ENCODE measurements around the gene AUTS2.
"Not testable (repeated sequence)": the region's sequence is repeated elsewhere in the genome, so short reads cannot be mapped to it uniquely, and the experiment has no call there.

Gene AUTS2

DNA sequence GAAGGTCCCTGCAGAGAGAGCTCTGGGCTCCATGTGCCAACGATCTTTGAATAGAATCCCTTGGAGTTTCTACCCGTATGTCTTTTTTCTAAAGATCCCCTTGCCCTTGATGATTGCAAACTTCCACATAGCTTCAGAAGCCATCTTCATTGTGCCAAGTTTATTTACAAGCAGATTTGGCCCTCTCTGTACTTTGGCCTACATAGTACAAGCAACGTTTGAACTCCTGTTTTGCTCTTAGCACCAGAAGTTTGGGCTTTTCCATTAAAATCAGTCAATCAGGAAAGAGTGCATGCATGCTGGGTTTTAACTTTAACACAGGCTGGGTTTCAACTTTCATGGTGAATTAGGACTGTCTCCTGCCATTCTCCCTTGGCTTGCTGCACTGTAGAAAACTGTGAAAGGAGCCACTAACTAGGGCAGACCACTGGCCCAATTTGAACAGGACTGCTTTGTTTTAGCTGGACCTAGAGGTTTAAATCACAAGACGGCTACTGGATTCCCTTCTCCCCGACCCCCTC is 976.1 kb downstream of the AUTS2 start:
- DNase-seq (ENCODE audit: low read depth in 3 of 3), result no peak

DNA sequence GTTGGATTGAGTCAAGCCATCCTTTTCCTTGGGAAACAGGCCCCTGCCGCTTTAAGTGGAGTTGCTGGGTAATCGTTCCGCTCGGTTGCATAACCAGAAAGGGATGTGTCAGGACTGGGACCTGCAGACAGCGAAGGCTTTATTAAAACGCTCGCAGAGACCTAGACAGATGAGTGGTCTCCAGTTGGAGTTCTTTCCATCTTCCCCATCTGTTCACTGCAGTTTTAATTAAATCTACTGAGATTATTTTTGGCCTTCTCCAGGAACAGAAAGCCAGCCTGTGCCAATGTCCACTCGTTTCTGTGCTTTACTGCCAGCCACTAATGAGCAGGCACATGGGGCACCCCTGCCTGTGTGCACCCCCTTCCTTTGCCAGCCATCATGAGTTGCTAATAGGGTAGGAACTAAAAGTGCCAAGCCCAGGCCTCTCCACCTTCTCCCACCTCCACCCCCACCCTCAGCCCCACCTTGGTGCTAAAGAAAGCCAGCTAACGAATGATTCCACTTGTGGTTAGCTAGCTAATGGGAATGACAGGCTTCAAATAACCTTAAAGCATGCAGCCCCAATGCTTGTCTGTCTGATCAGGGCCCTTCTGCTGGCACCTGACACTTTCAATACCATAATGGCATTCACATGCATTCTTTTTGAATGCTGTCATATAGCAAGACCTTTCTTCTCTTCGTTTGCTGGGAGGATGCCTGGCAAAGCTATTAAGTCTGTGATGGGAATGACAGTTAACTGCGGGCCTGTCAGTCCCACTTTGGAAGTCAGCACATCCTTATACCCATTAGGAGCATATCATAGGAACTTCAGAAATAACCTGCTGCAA is 976.9 kb downstream of the AUTS2 start:
- DNase-seq (ENCODE audit: low read depth in 3 of 3), result no peak

DNA sequence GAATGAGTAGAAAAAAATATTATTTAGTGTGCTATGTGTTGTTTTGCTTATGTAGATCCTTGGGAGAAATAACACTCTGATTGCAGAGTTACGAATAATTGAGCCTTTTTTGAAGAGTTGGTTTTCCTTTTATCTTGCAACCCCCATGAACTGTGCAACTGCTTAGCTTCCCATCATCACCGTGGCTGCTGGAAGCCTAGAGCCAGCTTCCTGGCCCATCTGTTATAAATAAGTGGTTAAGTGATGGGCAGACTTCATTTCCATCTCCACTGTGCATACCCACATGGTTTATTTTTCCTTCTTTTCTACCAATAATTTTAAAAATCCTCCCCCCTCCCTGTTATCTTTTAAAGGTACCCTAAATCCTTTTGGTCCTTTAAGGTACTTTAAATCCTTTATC is 978.8 kb downstream of the AUTS2 start:
- no peak for DNase-seq (ENCODE audit: low read depth in 3 of 3)

- no peak for DNase-seq (ENCODE audit: low read depth in 3 of 3)
Observed at GRCh38 chr7:70578131-70578530, 979.9 kb downstream of the AUTS2 start.

DNA sequence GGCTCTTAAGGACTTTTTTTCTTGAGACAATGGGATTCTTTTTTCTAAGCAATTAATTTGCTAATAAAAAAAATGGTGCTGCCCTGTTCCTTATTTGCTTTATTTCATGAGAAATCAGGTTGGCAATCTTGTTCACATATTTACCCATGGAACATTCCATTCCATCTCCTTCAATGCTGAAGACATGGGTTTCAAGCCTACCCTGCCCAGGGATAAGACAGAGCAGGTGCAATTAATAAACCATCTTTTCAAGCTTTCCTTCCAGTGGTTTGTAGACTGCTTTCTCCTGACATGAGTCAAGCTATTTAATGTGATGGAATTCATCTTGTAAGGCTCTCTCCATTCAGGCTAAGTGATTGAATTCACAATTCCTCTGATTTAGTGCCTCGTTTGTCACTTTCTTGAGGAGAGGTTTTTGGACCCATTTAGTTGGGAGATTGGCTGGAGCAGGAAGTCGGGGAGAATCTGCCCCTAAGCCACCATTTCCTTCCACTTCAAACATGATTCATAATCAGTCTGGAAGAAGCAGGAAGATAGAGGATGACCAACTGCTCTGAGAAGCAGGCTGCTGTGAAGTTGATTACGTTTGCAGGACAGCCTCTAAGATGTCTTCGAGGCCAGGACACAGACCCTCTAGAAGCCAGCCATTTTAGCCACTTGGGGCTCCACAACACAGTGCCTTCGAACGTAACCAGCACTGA is 981.3 kb downstream of the AUTS2 start:
- DNase-seq (ENCODE audit: low read depth in 3 of 3), result no peak

GRCh38 chr7:70580161-70580560 is 981.9 kb downstream of the AUTS2 start:
- no peak for DNase-seq (ENCODE audit: low read depth in 3 of 3)

DNA sequence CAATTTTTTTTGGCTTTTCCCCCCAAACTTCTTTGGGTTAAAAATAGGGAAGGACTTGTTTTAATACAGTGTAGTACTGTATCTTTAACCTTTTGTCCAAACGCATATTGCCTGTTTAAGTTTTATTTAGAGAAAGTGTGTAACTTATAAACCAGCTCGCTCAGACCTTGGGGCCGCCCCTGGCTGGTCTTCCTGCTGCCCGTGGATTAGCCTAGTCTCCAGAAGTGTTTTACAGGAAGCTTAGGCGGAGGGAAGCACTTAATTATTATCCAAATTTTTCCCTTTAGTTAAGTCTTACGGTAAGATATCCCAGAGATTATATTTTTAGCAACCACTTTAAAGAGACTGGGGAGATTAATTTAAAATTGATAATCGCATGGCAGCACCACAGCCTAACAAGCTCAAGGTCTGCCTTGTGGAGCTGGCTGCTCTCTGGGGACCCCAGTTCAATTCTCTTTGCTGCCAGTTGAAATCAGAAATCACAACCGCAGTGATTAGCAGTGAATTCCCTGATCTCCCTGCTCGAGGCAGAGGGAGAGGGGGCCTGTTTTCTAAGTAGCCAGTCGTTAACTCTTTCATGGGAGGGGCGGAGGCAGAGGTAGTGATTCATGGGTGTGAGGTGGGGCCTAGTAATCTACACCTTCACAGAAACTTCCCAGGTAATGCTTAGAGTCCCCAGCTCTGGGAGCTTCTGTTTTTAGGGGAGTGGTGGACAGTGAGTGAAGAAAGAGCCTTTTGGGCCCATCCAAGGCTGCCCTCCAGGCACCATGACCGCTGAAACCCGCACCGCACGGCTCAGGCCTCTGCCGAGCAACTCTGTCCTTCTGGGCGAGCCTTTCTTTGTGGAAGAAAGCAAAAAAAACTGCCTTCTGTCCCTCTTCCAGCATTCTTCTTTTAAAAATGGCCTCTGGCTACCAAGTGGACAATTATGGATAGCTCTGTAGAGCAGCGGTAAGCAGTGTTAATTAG is 984.9 kb downstream of the AUTS2 start:
- DNase-seq (ENCODE audit: low read depth in 3 of 3), result no peak

DNA sequence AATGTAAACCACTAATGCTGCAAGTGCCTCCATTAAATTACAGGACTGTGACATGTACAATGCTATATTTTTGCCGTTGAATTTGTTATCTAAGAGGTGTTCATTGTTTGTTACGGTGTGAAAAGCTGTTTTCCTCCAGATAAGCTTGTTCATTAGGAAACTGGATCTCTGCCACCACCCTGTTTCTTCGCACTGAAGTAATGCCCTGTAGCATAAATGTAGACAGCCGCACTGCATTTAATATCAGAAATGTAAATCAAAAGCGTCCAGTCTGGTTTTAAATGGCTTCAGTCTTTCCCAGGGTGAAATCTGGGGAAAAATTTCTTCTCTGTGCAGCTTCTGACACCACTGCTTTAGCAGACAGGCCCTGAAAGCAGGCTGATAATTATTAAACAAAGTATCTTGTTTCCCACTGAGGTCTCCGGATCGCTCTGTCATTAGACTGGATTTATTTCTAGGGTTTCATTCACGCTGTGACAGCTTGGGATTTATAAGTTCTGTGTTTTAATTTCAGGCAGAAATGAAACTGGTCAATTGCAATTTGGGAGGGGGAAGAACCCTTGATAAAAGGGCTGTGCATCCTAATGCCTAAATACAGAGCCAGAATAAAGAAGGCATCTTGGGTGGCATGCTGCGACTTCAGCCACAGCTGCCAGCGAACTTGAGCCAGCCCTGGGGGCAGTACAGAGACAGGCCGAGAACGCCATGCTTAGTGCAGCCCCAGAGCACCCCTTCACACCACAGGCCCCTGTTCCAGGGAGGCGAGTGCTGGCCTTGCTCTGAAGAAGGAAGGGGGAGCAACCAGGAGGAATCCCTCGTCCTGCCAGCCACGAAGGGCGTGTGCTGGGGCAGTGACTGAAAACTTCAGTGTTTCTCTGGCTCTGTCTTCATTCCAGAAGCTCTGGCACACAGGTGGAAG is 985.9 kb downstream of the AUTS2 start:
- no peak for DNase-seq (ENCODE audit: low read depth in 3 of 3)

DNA sequence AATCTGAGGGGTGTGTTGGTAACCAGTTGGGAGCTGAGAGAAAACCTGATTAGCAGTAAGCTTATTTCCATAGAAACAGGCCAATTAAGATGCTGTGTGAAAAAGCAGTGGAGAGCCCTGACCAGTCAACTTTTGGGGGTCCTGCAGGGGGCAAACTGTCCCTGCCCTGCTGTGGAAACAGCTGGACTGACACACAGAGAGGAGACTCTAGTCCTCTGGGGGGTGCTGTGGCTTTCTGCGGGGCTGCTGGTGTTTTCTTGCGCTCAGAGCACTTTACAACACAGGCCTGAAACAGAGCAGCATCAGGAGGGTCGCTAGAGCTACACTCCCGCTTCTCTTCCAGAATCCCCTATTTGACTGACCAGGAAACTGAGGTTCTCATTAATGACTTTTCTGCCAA is 986.8 kb downstream of the AUTS2 start:
- no peak for DNase-seq (ENCODE audit: low read depth in 3 of 3)

DNA sequence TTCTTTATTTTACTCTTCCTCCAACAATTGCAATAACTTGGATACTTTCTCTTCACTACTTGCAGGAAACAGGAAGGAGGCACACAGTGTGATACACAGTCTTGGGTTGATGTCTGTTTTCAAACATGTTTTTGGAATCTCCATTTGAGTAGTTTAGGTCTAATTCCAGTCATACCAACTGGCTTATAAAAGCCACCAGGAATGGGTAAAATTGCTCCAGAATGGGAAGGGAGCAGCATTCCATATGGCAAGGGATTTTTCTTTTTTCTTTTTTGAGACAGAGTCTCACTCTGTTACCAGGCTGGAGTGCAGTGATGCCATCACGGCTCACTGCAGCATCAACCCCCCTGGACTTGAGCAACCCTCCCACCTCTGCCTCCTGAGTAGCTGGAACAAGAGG is 988.5 kb downstream of the AUTS2 start:
- no peak for DNase-seq (ENCODE audit: low read depth in 3 of 3)

DNA sequence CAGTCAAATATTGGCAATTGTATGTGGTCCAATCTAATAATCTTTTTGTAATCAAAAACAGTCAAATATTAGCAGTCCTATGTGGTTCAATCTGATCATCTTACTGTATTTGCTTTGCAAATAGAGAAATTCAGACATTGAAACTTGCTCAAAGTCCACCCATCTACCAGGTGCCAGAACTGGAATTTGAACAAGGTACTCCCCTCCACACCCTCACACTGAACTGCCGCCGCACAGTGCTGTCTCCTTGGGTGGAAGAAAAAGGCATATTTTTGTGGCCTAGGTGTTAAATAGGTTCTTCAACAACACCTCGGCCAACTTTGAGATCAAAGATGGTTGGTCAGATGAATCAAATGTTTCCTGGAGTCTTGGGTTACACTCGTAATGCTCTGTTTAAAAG is 989.5 kb downstream of the AUTS2 start:
- DNase-seq (ENCODE audit: low read depth in 3 of 3), result no peak

DNA sequence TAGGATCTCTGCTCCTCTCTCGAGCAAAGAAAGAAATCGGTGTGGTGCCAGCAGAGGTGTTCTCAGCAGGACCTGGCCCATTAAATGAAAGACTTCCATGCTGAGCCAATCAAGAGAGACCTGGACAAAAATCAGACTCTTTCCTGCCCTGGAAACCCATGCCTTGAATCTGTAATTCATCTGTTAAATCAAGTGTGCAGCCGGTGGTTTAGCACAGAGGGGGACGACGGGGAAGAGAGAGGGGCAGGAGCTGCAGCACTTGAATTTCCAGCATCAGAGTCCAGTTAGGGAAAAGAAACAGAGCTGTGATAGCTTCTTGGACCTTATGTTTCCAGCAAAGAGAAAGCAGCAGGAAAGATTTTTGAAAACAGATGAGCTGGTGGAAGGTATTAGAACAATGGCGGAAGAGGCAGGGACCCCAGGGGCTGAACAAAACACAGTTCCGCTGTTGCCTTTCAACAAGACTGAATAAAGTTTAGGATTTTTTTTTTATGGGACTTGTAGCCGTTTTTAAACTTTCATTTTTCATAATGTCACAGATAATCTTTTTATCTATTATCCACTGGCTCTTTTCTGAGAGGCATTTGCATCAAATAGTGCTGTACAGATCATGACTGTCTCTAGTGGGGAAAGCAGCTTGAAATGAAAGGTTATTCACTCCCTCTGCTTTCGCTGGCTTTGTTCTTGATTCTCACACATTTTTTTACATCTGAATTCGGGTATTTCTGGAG is 990.1 kb downstream of the AUTS2 start:
- no peak for DNase-seq (ENCODE audit: low read depth in 3 of 3)

DNA sequence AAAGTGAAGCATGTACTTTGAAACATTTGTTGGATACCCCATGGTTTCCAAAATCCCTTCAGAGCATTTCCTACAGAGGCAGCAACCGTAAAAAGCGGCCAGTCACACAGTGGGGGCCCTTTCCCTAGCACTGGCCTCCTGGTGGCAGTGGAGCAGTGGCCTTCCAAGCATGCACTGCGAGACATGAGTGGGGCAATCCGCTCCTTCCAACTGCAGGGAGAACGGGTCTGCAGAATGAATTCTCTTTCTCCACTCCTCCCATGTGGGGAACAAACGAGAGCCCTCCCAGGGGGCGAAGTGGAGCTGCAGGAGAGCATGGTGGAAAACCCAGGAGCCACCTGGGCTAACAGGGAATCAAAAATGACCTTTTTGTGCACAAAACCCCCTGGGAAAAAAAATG is 990.7 kb downstream of the AUTS2 start:
- DNase-seq (ENCODE audit: low read depth in 3 of 3), result no peak

GRCh38 chr7:70589590-70589989 is 991.3 kb downstream of the AUTS2 start:
- no peak for DNase-seq (ENCODE audit: low read depth in 3 of 3)

- no peak for DNase-seq (ENCODE audit: low read depth in 3 of 3)
Observed at GRCh38 chr7:70590126-70590854, 992.0 kb downstream of the AUTS2 start.

- DNase-seq (ENCODE audit: low read depth in 3 of 3), result no peak
Observed at GRCh38 chr7:70591643-70592042, 993.4 kb downstream of the AUTS2 start.

DNA sequence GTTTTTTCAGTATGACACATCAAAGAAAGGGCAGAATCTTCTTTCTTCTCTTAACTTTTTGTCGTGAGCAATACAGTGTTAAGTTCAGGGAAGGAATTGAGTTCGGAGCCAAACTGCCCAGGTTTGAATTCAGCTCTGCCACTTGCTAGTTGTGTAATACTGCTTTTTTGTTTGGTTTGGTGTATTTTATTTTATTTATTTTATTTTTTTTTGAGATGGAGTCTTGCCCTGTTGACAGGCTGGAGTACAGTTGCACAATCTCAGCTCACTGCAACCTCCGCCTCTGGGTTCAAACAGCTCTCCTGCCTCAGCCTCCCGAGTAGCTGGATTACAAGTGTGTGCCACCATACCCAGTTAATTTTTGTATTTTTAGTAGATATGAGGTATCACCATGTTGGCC is 993.9 kb downstream of the AUTS2 start:
- no peak for DNase-seq (ENCODE audit: low read depth in 3 of 3)

GRCh38 chr7:70594170-70594569 is 995.9 kb downstream of the AUTS2 start:
- DNase-seq (ENCODE audit: low read depth in 3 of 3), result no peak

GRCh38 chr7:70594885-70595284 is 996.6 kb downstream of the AUTS2 start:
- not testable (repeated sequence) for DNase-seq (ENCODE audit: low read depth in 3 of 3)

DNA sequence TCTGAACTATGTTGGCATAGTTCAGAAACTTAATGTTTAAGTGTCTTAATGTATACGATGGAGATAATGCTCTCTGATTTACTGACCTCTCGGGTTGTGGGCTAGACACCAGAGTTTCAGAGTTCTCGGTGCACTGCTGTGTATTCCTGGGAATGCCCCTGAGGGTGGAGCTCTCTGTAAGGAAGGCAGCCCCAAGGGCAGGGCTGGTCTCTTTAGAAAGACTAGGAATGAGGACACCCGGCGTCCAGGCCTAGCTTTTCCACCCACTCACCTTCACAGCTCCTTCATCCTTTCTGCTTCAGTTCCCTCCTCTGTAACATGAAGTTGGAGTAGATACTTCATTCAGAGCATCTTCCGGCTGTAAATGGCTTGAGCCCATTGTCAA is 997.1 kb downstream of the AUTS2 start:
- DNase-seq (ENCODE audit: low read depth in 3 of 3), result no peak
